GM19467 (cell line): ENCODE results near the gene IFT81.
"Not testable (repeated sequence)": the region's sequence is repeated elsewhere in the genome, so short reads cannot be mapped to it uniquely, and the experiment has no call there.

Experiments used
- ATAC-seq: cut with Tn5 transposase; IDR thresholded peaks from one replicate; pipeline ENCODE4 v1.9.1; 2021; ENCODE audit warnings: mild to moderate bottlenecking, moderate library complexity; ENCODE audit not compliant: unreplicated experiment

Gene IFT81

GRCh38 chr12:110199339-110200123, 75.4 kb downstream of the IFT81 start:
- ATAC-seq = no peak

- no peak for ATAC-seq
Observed at GRCh38 chr12:110200124-110200417, 75.9 kb downstream of the IFT81 start.

GRCh38 chr12:110201995-110202394, 77.8 kb downstream of the IFT81 start:
- no peak for ATAC-seq

- no peak for ATAC-seq
Observed at GRCh38 chr12:110203546-110203945, 79.4 kb downstream of the IFT81 start.

GRCh38 chr12:110205931-110206330, 81.8 kb downstream of the IFT81 start:
- ATAC-seq = no peak

GRCh38 chr12:110211639-110212536, 87.7 kb downstream of the IFT81 start:
- ATAC-seq = not testable (repeated sequence)

GRCh38 chr12:110217996-110218674, 94.0 kb downstream of the IFT81 start:
- no peak for ATAC-seq

GRCh38 chr12:110222027-110222426, 97.9 kb downstream of the IFT81 start:
- ATAC-seq = no peak

GRCh38 chr12:110222433-110222832, 98.3 kb downstream of the IFT81 start:
- no peak for ATAC-seq

GRCh38 chr12:110223777-110224378, 99.7 kb downstream of the IFT81 start:
- ATAC-seq = no peak

GRCh38 chr12:110224379-110225304, 100.5 kb downstream of the IFT81 start:
- no peak for ATAC-seq

GRCh38 chr12:110227138-110227537, 103.0 kb downstream of the IFT81 start:
- ATAC-seq = no peak

GRCh38 chr12:110228348-110228747, 104.2 kb downstream of the IFT81 start:
- not testable (repeated sequence) for ATAC-seq

GRCh38 chr12:110228756-110229155, 104.6 kb downstream of the IFT81 start:
- ATAC-seq = no peak

- no peak for ATAC-seq
Observed at GRCh38 chr12:110229409-110229808, 105.3 kb downstream of the IFT81 start.

GRCh38 chr12:110230655-110231054, 106.5 kb downstream of the IFT81 start:
- ATAC-seq = no peak

GRCh38 chr12:110233212-110233903, 109.2 kb downstream of the IFT81 start:
- ATAC-seq = no peak

- ATAC-seq = no peak
Observed at GRCh38 chr12:110234331-110234751, 110.2 kb downstream of the IFT81 start.

GRCh38 chr12:110234755-110235154, 110.6 kb downstream of the IFT81 start:
- no peak for ATAC-seq
